GM23338 (cell line): ENCODE measurements around the gene OR4M1. TPM values are rescaled to one million over a fixed set of nuclear protein-coding genes. Genes with fewer than 3 reads are reported as not detected.
"Not testable (repeated sequence)": the region's sequence is repeated elsewhere in the genome, so short reads cannot be mapped to it uniquely, and the experiment has no call there.

ENCODE experiments used
- ATAC-seq: fragments of 200-7000 bp; cut with Tn5 transposase; 3 replicates; pipeline ENCODE4 v1.9.1; 2020
- DNase-seq: peaks from one replicate; pipeline ENCODE4 v3.0.0-alpha.2; 2015; ENCODE audit warnings: low spot score
- H2AFZ ChIP-seq: fragments of 200-600 bp; sonication (generic); 2 replicates; pipeline ENCODE4 v1.8.0; 2016; ENCODE audit warnings: antibody characterized with exemption, mild to moderate bottlenecking, moderate library complexity
- H3F3A ChIP-seq: fragments of 200-600 bp; sonication (generic); replicated peaks from 2 replicates; pipeline ENCODE4 v1.8.0; 2017; ENCODE audit warnings: antibody characterized with exemption, mixed run types, low read depth
- H3K27ac ChIP-seq: fragments of 200-600 bp; sonication (generic); 2 replicates; pipeline ENCODE4 v1.6.1; 2016; ENCODE audit warnings: low read depth
- H3K27me3 ChIP-seq: fragments of 200-600 bp; sonication (generic); 2 replicates; pipeline ENCODE4 v1.8.0; 2016; ENCODE audit warnings: mild to moderate bottlenecking, mixed run types, moderate library complexity; ENCODE audit not compliant: insufficient read depth
- H3K36me3 ChIP-seq: fragments of 200-600 bp; sonication (generic); 2 replicates; pipeline ENCODE4 v1.8.0; 2016; ENCODE audit warnings: mild to moderate bottlenecking; ENCODE audit not compliant: insufficient read depth
- H3K4me1 ChIP-seq: fragments of 200-600 bp; sonication (generic); 2 replicates; pipeline ENCODE4 v1.8.0; 2016; ENCODE audit warnings: mild to moderate bottlenecking, moderate library complexity; ENCODE audit not compliant: insufficient read depth
- H3K4me2 ChIP-seq: fragments of 200-600 bp; sonication (generic); 2 replicates; pipeline ENCODE4 v1.7.1; 2017; ENCODE audit warnings: mixed run types
- H3K4me3 ChIP-seq: fragments of 200-600 bp; sonication (generic); 2 replicates; pipeline ENCODE4 v1.6.1; 2016; ENCODE audit warnings: mixed run types
- H3K79me2 ChIP-seq: fragments of 200-600 bp; sonication (generic); replicated peaks from 2 replicates; pipeline ENCODE4 v1.8.0; 2017; ENCODE audit warnings: mild to moderate bottlenecking; ENCODE audit not compliant: insufficient read depth
- H3K9me2 ChIP-seq: fragments of 200-600 bp; sonication (generic); 2 replicates; pipeline ENCODE4 v1.8.0; 2017; ENCODE audit not compliant: insufficient read depth
- H4K20me1 ChIP-seq: fragments of 200-600 bp; sonication (generic); replicated peaks from 2 replicates; pipeline ENCODE4 v1.8.0; 2017; ENCODE audit warnings: mild to moderate bottlenecking; ENCODE audit not compliant: insufficient read depth
- H3K27ac Mint-ChIP-seq: 2 replicates; pipeline ENCODE4 v1.8.0; 2020; ENCODE audit warnings: inconsistent platforms, mild to moderate bottlenecking, moderate library complexity, mixed read lengths
- H3K27me3 Mint-ChIP-seq: 3 replicates; pipeline ENCODE4 v1.8.0; 2022; ENCODE audit warnings: low read depth, mild to moderate bottlenecking, moderate library complexity, mixed read lengths, inconsistent platforms; ENCODE audit not compliant: insufficient read depth, poor library complexity
- H3K36me3 Mint-ChIP-seq: 3 replicates; pipeline ENCODE4 v1.8.0; 2021; ENCODE audit warnings: low read depth, mild to moderate bottlenecking, inconsistent platforms, moderate library complexity, mixed read lengths
- H3K4me1 Mint-ChIP-seq: 3 replicates; pipeline ENCODE4 v1.8.0; 2020; ENCODE audit warnings: mild to moderate bottlenecking, inconsistent platforms, mixed read lengths
- H3K4me3 Mint-ChIP-seq: 3 replicates; pipeline ENCODE4 v1.8.0; 2021; ENCODE audit warnings: moderate library complexity, mild to moderate bottlenecking, inconsistent platforms, mixed read lengths
- H3K9me3 Mint-ChIP-seq: 3 replicates; pipeline ENCODE4 v1.8.0; 2020; ENCODE audit warnings: moderate library complexity, mild to moderate bottlenecking, inconsistent platforms, mixed read lengths
- CREB1 ChIP-seq: fragments of 250-450 bp; sonication (Bioruptor Pico); IDR thresholded peaks from 2 replicates; pipeline ENCODE4 v1.5.0; 2020; ENCODE audit warnings: low read depth, mild to moderate bottlenecking, moderate library complexity
- EZH2 ChIP-seq: fragments of 200-600 bp; sonication (generic); IDR thresholded peaks from one replicate; pipeline ENCODE4 v1.8.0; 2017; ENCODE audit warnings: antibody characterized with exemption, mild to moderate bottlenecking, low read depth; ENCODE audit not compliant: unreplicated experiment
- EZH2phosphoT487 ChIP-seq: fragments of 200-600 bp; sonication (generic); IDR thresholded peaks from one replicate; pipeline ENCODE4 v1.8.1; 2018; ENCODE audit warnings: antibody characterized with exemption; ENCODE audit not compliant: unreplicated experiment
- NANOG ChIP-seq: IDR thresholded peaks from 2 replicates; pipeline ENCODE4 v1.6.1; 2016; ENCODE audit warnings: antibody characterized with exemption, borderline replicate concordance
- REST ChIP-seq: IDR thresholded peaks from one replicate; pipeline ENCODE4 v1.6.1; 2018; ENCODE audit warnings: antibody characterized with exemption; ENCODE audit not compliant: unreplicated experiment
- STAT1 ChIP-seq: IDR thresholded peaks from one replicate; pipeline ENCODE4 v1.6.1; 2016; ENCODE audit warnings: antibody characterized with exemption; ENCODE audit not compliant: unreplicated experiment
- ZNF114 ChIP-seq: fragments of 250-450 bp; sonication (Bioruptor Pico); IDR thresholded peaks from 2 replicates; pipeline ENCODE4 v1.5.0; 2020; ENCODE audit warnings: mild to moderate bottlenecking, moderate library complexity
- ZNF331 ChIP-seq: fragments of 250-450 bp; sonication (Bioruptor Pico); IDR thresholded peaks from 2 replicates; pipeline ENCODE4 v1.5.0; 2020; ENCODE audit warnings: low read depth, mild to moderate bottlenecking, moderate library complexity
- polyA plus RNA-seq: library from polyadenylated mRNA; unstranded; fragments of >200 nt; fragmentation: Nextera tagmentation; extraction: Ambion mirVana; gene quantifications from 2 replicates; pipeline ENCODE4 v1.2.1, GENCODE V29; 2016
- total RNA-seq: library from RNA; depleted of rRNA; stranded (reverse); fragments of >200 nt; shearing (Covaris generic); gene quantifications from 2 replicates; pipeline ENCODE4 v1.2.3, GENCODE V29; 2014
- TF ChIP-seq, protein P1 (sequence below), 2 experiments: fragments of 200-600 bp in 1 of 2; sonication (generic) in 1 of 2; conservative IDR thresholded peaks; 2 replicates each; pipeline versions ENCODE4 v1.5.1 to v1.6.1; 2016 to 2017; ENCODE audit warnings: antibody characterized with exemption in 2 of 2, low read depth in 2 of 2, mild to moderate bottlenecking in 2 of 2, moderate library complexity in 1 of 2

OR4M1 gene
- total and polyA plus RNA-seq, 2 experiments from 2014 or later = not detected

GRCh38 chr14:19729763-19730162 lies 43.5 kb upstream of the OR4M1 start (continued):
- TF ChIP-seq REST (no peak), STAT1 (no peak), ZNF331 (CRISPR knock-in tag) (no peak), CREB1 (CRISPR knock-in tag) (no peak), EZH2phosphoT487 (no peak), NANOG (no peak)

DNA sequence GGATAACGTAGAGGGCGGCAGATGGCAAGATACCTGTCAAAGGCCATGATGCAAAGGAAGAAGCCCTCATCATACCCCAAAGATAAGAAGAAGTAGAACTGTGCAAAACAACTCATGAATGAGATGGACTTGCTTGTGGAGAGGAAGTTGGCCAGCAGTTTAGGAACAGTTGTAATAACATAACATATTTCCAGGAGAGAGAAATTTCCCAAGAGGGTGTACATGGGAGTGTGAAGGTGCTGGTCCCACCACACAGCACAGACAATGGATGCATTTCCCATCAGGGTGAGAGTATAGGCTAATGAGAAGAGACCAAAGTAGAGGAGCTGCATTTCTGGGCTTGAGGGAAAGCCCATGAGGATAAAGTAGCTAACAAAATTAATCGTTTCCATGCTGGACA lies 39.4 kb upstream of the OR4M1 start:
- not testable (repeated sequence) for H3K27me3 Mint-ChIP-seq, H4K20me1 ChIP-seq, H2AFZ ChIP-seq, H3K27ac ChIP-seq, H3K4me1 Mint-ChIP-seq, H3K4me2 ChIP-seq, H3K27me3 ChIP-seq, H3K4me3 Mint-ChIP-seq, H3K9me2 ChIP-seq, H3K4me1 ChIP-seq, H3F3A ChIP-seq, H3K4me3 ChIP-seq, H3K79me2 ChIP-seq, DNase-seq, ATAC-seq, H3K27ac Mint-ChIP-seq
- peaks cover 37% of the 10 kb centered on the region for H3K36me3 ChIP-seq
- Mint-ChIP-seq H3K36me3 (peaks cover 37% of the 10 kb centered on the region), H3K9me3 (peaks cover 27% of the 10 kb centered on the region)

DNA sequence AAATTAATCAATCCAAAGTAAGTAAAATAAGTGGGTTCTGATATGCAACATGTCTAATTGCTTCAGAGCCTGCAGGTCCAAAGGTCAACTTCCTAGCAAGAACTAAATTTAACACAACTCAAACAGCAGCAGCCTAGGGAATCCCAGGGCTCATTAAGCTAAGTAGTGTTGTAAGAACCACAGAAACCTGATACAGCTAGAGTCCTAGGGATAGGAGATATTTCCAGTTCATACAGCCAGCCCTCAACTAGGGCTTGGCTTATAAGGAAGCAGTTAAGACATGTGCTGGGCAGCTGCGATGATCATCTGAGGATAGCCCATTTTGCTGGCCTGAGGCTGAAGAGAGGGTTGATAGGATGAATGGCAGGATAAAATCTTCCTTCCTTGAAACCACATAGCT lies 30.0 kb upstream of the OR4M1 start, which contains the start of gene OR4Q3:
Gene OR4Q3, plus strand, starts transcription at position 316 of the 400 bp plus-strand sequence.
- peaks cover 28% of the 10 kb centered on the region for H3K36me3 Mint-ChIP-seq
- TF ChIP-seq ZNF114 (CRISPR knock-in tag) (no peak), CREB1 (CRISPR knock-in tag) (no peak), EZH2 (no peak), REST (no peak)
- TF ChIP-seq, protein P1, sequence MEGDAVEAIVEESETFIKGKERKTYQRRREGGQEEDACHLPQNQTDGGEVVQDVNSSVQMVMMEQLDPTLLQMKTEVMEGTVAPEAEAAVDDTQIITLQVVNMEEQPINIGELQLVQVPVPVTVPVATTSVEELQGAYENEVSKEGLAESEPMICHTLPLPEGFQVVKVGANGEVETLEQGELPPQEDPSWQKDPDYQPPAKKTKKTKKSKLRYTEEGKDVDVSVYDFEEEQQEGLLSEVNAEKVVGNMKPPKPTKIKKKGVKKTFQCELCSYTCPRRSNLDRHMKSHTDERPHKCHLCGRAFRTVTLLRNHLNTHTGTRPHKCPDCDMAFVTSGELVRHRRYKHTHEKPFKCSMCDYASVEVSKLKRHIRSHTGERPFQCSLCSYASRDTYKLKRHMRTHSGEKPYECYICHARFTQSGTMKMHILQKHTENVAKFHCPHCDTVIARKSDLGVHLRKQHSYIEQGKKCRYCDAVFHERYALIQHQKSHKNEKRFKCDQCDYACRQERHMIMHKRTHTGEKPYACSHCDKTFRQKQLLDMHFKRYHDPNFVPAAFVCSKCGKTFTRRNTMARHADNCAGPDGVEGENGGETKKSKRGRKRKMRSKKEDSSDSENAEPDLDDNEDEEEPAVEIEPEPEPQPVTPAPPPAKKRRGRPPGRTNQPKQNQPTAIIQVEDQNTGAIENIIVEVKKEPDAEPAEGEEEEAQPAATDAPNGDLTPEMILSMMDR (conservative IDR thresholded peaks at IDR 0.05; ENCODE audit: low read depth in 2 of 2) = no peak

More for the DNA sequence above, 30.0 kb upstream of the OR4M1 start, which contains the start of gene OR4Q3:
- no peaks in the 10 kb centered on the region for H4K20me1 ChIP-seq
- H3K4me1 ChIP-seq = no peaks in the 10 kb centered on the region
- no peak within 1 kb of the TSS for H3K4me2 ChIP-seq
- Mint-ChIP-seq H3K27me3 (peaks cover 2% of the 10 kb centered on the region), H3K27ac (no peak within 1 kb of the TSS), H3K9me3 (peaks cover 66% of the 10 kb centered on the region), H3K4me1 (no peaks in the 10 kb centered on the region), H3K4me3 (no peak within 1 kb of the TSS)
- H2AFZ ChIP-seq = no peak within 1 kb of the TSS
- H3K36me3 ChIP-seq = peaks cover 15% of the 10 kb centered on the region; the same call in 1 of the 2 replicates
- H3K9me2 ChIP-seq = no peaks in the 10 kb centered on the region
- ATAC-seq (no peak), DNase-seq (no peak)
- no peaks in the 10 kb centered on the region for H3F3A ChIP-seq
- no peaks in the 10 kb centered on the region for H3K27me3 ChIP-seq
- no peaks in the 10 kb centered on the region for H3K79me2 ChIP-seq
- H3K4me3 ChIP-seq = no peak within 1 kb of the TSS
- no peak within 1 kb of the TSS for H3K27ac ChIP-seq
